HG03066 (cell line): ENCODE data around the gene GAPDHS.

Experiments
- ATAC-seq: cut with Tn5 transposase; IDR thresholded peaks from one replicate; pipeline ENCODE4 v1.9.1; 2021; ENCODE audit warnings: low read depth; ENCODE audit not compliant: unreplicated experiment

Gene GAPDHS

DNA sequence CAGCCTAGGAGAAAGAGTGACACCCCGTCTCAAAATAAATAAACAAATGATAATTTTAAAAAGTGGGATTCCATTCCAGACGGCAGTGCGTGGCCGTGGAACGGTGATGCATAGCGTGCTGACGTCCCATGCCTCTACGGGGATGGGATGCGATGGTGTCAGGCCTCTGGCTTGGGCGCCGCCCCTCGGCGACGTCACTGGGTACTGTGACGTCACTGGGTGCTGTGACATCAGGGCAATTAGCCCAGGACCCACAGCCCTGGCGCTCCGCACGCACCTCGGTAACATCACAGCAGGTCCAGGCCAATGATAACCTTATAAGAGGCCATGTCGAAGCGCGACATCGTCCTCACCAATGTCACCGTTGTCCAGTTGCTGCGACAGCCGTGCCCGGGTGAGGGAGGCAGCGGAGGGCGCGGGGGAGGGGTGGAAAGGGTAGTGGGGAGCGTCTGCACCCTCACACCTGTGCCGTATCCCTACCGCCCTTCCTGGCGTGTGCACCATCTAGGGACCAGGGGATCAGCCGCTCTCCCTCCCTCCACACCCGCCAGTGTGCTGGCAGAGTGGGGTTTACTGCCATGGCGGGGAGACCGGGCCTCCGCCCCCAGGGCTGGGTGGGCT is at the start of gene GAPDHS:
GAPDHS (plus strand) TSS at position 256 of the 621 bp plus-strand sequence; CDS start at position 328, 72 bp downstream.
- no peak for ATAC-seq

GRCh38 chr19:35484252-35485036 is 48.8 kb upstream of the GAPDHS start:
- no peak for ATAC-seq

DNA sequence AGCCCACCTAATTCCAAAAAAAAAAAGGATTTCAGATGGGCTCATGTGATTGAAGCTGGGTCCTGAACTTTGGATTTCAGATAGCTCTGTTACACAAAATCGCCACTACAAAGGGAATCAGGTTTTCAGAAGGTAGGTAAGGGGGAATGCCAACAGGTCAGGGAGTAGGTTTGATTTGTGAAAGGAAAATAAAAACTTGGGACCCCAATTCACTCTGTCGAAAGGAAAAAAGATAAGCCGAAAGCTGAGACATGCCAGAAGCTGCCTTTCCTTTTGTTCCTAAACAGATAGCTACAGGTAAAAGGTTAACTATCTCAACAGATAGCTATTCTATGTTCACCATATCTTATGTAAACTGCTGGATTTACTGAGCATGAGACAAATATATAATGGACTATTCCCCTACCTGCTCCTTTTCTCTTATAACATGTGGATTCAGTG is 47.0 kb upstream of the GAPDHS start:
- no peak for ATAC-seq

- ATAC-seq, result no peak
Measured at GRCh38 chr19:35487656-35488182, 45.5 kb upstream of the GAPDHS start.

DNA sequence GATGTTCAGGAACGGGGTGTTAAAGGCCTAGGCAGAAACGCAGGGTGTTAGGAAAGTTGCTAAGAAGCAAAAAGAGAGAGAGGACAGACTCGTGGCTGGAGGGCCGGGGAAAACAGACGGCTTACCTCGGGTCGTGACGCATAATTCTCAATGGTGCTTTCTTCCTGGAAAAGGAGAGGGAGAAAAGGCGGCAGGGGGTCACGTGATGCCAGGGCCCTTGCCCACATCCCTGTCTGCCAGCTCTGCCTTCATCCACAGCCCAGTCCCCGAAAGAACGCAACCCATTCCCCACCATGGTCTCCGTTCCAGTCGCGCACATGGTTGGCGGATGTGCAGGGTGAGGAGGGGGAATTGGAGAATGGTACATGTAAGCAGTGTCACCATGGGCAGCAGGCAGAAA is 44.6 kb upstream of the GAPDHS start:
- no peak for ATAC-seq

DNA sequence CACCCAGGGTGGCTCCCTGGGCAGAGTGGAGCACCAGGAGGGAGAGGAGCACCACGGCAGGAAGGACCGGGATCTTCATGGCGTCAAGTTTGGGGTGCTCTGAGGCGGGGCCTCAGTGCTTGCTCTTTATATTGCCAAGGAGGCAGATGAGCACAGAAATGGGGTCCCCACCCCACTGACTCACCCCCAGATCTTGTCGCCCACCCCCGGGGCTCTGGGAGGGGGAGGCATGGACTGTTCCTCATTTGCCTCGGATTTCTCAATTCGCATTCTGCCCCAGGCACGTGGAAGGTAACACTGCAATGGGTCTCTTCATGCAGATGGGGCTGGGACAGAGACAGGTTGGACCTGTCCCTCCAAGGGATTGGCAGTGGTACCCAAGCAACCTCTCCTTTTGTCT is 42.9 kb upstream of the GAPDHS start, which contains the start of gene KRTDAP:
KRTDAP (minus strand) TSS at position 101 of the 400 bp plus-strand sequence; CDS start at position 79, 22 bp downstream.
- ATAC-seq, result no peak

- ATAC-seq, result no peak
Measured at GRCh38 chr19:35491836-35492360, 41.4 kb upstream of the GAPDHS start.

DNA sequence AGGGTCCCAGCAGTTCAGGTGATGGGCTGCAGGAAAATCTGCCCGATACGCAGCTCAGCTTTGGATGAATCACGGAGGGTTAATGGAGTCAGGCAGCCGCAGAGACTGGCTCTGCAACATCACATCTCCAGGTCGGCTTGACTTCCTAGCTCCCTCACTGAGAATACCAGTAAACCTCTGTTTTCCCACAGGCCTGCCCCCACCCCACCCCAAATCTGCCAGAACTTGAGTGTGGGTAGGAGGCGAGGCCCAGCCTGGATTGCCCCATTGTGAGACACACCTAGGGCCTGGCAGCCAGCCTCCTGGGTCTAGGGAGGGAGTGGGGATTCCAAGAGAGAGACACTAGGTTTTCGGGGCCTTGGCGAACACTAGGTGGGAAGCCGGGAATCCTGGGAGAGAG is 39.3 kb upstream of the GAPDHS start:
- ATAC-seq, result no peak

DNA sequence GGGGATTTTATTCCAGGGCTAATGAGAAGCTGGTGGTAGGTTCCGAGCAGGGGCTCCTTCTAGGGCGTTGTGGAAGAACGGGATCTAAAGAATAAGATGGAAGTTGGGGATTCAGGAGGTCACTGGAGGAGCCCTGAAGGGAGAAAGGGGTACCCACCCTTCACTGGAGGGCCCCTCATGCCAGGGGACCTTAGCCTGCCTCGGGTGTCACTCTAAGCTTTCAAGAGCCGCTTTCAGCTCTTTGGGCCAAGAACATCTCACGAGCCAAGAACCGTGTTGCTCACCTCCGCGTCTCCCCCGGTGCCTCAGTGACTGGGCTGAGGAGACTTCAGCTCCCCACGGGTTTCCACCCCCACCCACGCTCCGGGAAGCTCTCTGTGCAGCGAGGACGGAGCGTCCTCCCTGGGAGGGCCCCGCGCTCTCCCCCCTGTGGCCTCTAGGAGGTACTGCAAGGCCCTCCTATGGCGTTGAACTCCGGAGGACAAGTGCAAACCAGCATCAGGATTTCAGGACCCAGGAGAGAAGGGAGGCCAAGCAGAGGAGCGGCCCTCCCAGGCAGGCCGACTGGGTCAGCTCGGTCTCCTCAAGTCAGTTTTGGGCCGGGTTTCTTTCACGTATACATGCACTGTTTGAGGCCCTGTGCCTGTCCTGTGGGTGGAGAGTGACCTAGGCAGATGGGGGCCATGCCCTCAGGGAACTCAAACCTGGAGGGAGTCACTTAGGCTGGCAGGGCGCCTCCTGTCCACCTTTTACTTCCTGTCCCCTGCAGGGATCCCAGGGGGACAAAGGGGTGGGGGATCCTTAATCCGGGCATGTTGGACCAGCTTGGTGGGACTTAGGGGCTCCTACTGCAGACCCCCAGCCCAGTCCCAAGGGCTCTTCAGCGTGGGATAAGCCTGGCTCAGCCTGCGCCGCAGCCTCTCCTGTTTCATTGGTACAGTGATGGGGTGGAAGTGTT is 37.9 kb upstream of the GAPDHS start:
- no peak for ATAC-seq

DNA sequence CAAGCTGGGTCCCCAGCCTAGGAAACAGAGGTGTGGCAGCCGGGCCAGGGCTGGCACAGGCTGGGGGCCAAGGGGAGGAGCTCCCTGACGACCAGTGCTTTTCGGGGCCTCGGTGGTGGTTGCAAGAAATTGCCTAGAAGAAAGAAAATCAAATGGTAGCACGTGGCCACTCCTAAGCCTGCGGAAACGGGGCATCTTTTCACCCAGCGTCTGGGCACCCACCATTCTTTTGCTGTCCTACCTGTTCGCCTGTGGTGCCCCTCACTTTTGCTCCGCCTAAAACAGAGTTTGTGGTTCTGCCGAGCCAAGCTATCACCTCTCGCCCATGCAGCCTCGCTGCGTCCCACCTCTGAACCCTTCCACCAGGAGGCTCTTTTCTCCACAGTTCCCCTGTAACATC is 35.9 kb upstream of the GAPDHS start:
- ATAC-seq, result no peak

DNA sequence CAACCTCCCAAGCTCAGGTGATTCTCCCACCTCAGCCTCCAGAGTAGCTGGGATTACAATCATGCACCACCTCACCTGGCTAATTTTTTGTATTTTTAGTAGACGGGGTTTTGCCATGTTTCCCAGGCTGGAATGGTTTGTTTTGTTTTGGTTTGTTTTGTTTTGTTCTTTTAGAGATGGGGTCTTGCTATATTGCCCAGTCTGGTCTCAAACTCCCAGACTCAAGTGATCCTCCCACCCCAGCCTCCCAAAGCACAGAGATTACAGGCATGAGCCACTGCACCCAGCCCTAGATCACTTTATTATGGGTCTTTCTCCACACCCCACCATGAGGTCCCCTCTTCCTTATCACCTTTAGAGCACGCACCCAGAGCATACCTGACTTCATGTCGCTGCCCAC is 35.0 kb upstream of the GAPDHS start:
- no peak for ATAC-seq

DNA sequence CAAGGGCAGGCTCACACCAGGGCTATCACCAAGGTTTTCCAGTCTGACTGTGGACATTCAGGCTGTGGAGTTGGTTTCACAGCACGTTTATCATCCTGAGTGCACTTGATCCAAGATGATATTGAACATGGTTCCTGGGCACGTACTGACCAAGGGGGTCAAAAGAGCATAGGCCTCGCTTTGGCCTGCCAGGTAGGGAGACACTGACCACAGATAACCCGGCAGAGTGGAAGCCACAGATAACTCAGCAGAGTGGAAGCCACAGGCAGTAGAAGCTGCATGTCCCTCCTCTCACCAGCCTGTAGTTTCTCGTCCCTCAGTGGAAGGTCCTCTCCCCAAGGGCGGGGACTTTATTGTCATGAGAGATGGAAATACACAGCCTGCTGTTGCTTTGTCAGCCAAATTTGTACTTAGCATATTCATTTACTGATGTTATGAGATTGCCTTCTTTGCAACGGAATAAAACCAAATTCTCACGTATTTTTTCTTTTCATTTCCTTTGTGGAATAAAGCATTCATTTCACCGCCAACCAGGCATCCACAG is 34.2 kb upstream of the GAPDHS start:
- ATAC-seq, result no peak

DNA sequence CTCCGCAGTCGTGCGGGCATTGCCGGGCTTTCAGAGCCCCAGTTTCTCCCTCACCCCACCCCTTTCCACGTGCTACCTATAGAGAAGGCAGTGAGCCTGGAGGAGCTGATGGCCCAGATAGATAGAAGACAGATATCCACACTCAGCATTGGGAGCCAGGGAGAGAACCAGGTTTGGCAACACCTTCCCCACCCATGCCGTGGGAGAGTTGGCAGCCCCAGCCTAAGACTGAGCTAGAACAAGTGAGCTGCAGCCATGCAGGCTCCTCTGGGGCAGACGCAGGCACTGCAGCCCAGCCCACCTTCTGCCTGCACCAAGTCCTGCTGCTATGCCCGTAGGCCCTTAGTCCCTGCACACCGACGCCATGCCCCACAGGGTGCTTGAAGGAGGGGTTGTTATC is 32.6 kb upstream of the GAPDHS start:
- no peak for ATAC-seq

GRCh38 chr19:35501684-35502083 is 31.6 kb upstream of the GAPDHS start:
- ATAC-seq, result no peak

DNA sequence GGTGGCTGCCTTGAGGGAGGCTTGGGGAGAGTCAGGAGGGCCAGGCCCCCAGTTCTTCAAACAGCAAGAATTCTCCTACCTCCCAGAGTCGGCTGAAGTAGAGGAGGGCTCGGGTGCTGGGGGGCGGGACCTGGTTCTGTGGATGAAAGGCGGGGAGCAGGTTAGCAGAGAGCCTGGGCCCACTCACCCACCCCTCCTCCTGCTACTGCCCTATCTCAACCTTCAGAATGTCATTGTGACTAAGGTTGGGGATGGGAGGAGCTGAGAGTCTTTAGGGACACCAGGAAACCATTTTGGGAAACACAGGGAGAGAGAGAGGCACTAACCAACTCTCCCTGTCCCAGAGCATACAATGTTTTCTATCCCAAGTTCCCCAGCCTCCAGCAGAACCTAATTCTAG is 30.5 kb upstream of the GAPDHS start:
- no peak for ATAC-seq

- ATAC-seq, result no peak
Measured at GRCh38 chr19:35506011-35506410, 27.2 kb upstream of the GAPDHS start.

DNA sequence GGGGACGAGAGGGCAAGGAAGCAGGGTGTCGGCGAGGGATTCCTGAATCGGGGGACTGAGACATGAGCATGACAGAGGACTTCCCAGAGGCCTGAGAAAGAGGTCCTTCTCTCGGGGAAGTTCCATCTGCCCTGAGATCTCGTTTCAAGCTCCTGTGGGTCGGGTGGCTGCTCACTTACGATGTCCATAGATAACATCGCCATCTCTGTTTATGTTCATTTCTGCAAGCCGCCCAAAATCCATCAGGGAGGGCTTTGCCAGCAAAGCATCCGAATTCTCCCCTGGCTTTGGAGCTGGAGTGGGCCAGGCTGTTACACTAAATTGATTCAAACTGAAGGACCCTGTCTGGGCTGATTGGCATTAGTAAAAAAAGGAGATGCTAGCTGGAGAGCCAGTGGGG is 25.7 kb upstream of the GAPDHS start:
- no peak for ATAC-seq

- ATAC-seq, result no peak
Measured at GRCh38 chr19:35508129-35508528, 25.1 kb upstream of the GAPDHS start.

- ATAC-seq, result no peak
Measured at GRCh38 chr19:35509018-35509652, 24.1 kb upstream of the GAPDHS start.
